Brain microvascular endothelial cell (primary cell): ENCODE measurements around the gene CTAGE1.
A peak's percentile ranks its signal among the peaks of the same experiment; 100 is the strongest.

Experiments used
- DNase-seq: peaks from one replicate; pipeline ENCODE4 v3.0.0-alpha.2; 2020
- H3K27ac ChIP-seq: fragments of 250-450 bp; sonication (Bioruptor Pico); 2 replicates; pipeline ENCODE4 v1.5.1; 2020; ENCODE audit warnings: mild to moderate bottlenecking, moderate library complexity
- H3K27me3 ChIP-seq: fragments of 250-450 bp; sonication (Bioruptor Pico); replicated peaks from 2 replicates; pipeline ENCODE4 v1.5.1; 2020; ENCODE audit warnings: mild to moderate bottlenecking
- H3K36me3 ChIP-seq: fragments of 250-450 bp; sonication (Bioruptor Pico); replicated peaks from 2 replicates; pipeline ENCODE4 v1.5.1; 2020; ENCODE audit warnings: mild to moderate bottlenecking
- H3K4me3 ChIP-seq: 2 replicates; pipeline ENCODE4 v1.5.1; 2011; ENCODE audit warnings: low read depth, mild to moderate bottlenecking, control low read depth, low read length, moderate library complexity
- in situ Hi-C: cut with HindIII; loops from 2 replicates; pipeline ENCODE4 v1.10.0; 2017; ENCODE audit warnings: low sequenced_read_pairs, low pct_ligation_motif_present
- TF ChIP-seq, protein P1 (sequence below): IDR thresholded peaks from 2 replicates; pipeline ENCODE4 v1.5.1; 2011; ENCODE audit warnings: low read depth, mild to moderate bottlenecking, moderate library complexity, low read length, control low read depth, inconsistent platforms; ENCODE audit errors: missing control alignments

CTAGE1 gene

DNA sequence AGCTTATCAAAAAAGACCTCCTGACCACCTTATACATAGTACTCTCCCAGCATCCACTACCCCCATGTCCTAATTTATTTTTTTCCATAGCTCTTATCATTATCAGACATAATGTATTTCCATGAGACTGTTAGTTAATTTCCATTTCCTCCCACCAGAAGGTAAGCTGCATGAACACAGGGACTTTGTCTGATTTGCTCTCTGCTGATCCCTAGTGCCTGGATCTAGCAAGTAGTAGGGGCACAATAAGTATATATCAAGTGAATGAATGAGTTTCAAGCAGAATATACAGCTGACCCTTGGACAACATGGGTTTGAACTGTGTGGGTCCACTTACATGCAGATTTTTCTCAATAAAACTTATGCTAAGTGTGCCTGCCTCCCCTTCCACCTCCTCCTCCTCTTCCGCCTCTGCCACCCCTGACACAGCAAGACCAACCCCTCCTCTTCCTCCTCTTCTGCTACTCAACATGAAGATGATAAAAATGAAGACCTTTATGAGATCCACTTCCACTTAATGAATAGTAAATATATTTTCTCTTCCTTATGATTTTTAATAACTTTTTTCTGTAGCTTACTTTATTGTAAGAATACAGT lies 53.8 kb downstream of the CTAGE1 start:
- in situ Hi-C loops = no loop called here
- Histone ChIP-seq H3K4me3 (no peak overlapping the region), H3K27me3 (no peaks in the 10 kb centered on the region), H3K36me3 (no peaks in the 10 kb centered on the region), H3K27ac (no peak overlapping the region)
- no peak for DNase-seq
- TF ChIP-seq, protein P1, sequence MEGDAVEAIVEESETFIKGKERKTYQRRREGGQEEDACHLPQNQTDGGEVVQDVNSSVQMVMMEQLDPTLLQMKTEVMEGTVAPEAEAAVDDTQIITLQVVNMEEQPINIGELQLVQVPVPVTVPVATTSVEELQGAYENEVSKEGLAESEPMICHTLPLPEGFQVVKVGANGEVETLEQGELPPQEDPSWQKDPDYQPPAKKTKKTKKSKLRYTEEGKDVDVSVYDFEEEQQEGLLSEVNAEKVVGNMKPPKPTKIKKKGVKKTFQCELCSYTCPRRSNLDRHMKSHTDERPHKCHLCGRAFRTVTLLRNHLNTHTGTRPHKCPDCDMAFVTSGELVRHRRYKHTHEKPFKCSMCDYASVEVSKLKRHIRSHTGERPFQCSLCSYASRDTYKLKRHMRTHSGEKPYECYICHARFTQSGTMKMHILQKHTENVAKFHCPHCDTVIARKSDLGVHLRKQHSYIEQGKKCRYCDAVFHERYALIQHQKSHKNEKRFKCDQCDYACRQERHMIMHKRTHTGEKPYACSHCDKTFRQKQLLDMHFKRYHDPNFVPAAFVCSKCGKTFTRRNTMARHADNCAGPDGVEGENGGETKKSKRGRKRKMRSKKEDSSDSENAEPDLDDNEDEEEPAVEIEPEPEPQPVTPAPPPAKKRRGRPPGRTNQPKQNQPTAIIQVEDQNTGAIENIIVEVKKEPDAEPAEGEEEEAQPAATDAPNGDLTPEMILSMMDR = peak; percentile 52
